ENCODE results near the gene ARHGEF7.
A peak's percentile ranks its signal among the peaks of the same experiment; 100 is the strongest.
"Not testable (repeated sequence)": the region's sequence is repeated elsewhere in the genome, so short reads cannot be mapped to it uniquely, and the experiment has no call there.

The ARHGEF7 gene, protein sequence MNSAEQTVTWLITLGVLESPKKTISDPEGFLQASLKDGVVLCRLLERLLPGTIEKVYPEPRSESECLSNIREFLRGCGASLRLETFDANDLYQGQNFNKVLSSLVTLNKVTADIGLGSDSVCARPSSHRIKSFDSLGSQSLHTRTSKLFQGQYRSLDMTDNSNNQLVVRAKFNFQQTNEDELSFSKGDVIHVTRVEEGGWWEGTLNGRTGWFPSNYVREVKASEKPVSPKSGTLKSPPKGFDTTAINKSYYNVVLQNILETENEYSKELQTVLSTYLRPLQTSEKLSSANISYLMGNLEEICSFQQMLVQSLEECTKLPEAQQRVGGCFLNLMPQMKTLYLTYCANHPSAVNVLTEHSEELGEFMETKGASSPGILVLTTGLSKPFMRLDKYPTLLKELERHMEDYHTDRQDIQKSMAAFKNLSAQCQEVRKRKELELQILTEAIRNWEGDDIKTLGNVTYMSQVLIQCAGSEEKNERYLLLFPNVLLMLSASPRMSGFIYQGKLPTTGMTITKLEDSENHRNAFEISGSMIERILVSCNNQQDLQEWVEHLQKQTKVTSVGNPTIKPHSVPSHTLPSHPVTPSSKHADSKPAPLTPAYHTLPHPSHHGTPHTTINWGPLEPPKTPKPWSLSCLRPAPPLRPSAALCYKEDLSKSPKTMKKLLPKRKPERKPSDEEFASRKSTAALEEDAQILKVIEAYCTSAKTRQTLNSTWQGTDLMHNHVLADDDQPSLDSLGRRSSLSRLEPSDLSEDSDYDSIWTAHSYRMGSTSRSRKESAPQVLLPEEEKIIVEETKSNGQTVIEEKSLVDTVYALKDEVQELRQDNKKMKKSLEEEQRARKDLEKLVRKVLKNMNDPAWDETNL

DNA sequence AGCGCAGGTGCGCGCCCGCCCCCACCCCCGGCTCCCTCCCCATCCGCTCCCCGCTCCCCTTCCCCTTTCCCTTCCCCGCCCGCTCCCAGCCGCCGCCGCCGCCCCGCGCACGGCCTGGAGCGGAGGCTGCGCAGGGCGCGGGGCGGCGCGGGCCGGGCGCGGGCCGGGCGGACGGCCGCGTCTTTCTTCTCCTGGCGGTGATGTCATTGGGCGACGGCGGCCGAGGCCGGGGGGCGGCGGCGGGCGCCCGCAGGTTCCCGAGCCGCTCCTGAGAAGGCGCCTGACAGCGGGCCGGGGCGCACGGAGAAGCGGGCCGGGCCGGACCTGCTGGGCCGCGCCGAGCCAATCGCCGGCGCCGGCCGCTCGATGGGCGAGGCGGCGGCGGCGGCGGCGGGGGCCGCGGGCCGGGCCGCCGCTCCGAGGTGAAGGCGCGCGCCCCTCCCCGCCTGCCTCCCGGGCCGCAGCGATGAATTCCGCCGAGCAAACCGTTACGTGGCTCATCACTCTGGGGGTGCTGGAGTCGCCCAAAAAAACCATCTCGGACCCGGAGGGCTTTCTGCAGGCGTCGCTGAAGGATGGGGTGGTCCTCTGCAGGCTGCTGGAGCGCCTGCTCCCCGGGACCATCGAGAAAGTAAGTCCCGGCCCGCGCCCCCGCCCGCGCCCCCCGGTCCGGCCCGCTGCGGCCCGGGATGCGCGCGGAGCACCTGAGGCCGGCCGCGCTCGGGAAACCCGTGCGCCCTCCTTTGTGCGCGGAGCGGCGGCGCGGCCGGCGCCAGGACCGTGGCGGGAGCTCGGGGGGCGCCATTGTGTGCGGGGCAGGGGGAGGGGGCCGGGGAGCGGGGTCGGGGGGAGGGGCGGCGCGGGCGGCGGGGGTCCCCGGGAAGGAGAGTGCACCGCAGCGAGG lies at the start of gene ARHGEF7:
ARHGEF7 (plus strand) TSS at position 250 of the 904 bp plus-strand sequence; CDS start at position 467, 217 bp downstream.
- Mint-ChIP-seq H3K4me1 (peaks cover 11% of the 10 kb centered on the region), H3K4me3 (peak within 1 kb of the TSS; percentile 75), H3K27ac (no peak within 1 kb of the TSS), H3K9me3 (no peaks in the 10 kb centered on the region), H3K36me3 (no peaks in the 10 kb centered on the region)
- DNase-seq (ENCODE audit: low spot score in 2 of 2) (no peak), ATAC-seq (peak; percentile 57)

DNA sequence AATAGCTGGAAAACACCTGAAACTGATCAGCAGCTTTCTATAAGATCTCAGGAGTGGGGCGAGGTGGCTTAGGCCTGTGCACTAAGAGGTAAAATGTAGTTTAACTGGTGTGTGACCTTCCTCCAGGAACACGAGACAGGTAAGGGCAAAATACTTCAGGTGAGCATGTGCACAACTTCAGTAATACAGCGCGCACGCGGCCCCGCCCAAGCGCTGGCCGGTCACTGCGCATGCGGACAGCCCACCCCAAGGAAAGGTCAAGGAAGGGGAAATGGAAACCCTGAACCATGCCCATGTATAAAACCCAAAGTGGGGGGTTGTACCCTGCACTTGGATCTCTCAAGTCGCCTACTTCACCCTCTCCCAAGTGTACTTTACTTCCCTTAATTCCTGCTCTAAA lies 49.4 kb upstream of the ARHGEF7 start:
- Mint-ChIP-seq H3K4me3 (no peak overlapping the region), H3K36me3 (no peaks in the 10 kb centered on the region), H3K27ac (no peak overlapping the region), H3K9me3 (peaks cover 2% of the 10 kb centered on the region), H3K4me1 (peaks cover 15% of the 10 kb centered on the region)
- ATAC-seq (no peak), DNase-seq (ENCODE audit: low spot score in 2 of 2) (no peak)

DNA sequence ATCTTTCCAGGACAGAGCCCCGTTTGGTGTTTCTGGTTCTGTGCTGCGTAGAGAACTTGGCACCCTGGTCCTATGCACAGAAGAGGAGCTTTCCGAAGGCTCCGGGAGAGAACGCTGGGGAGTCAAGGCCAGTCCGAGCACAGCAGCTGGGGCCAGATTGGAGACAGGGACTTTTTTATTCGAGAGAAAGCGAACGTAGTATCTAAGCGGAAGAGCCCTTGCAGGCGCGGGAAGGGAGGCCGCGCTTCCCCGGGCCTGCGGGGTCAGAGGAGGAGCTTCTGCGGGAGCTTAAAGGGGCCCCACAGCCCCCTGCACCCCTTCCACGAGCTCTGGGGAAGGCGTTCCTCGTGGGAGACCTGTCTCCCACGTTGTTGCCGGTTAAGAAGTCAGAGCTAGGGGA lies 48.6 kb upstream of the ARHGEF7 start:
- DNase-seq (ENCODE audit: low spot score in 2 of 2) (no peak), ATAC-seq (no peak)
- Mint-ChIP-seq H3K27ac (no peak overlapping the region), H3K4me1 (peaks cover 15% of the 10 kb centered on the region), H3K4me3 (peak overlapping the region; percentile 64), H3K36me3 (no peaks in the 10 kb centered on the region), H3K9me3 (peaks cover 8% of the 10 kb centered on the region)

DNA sequence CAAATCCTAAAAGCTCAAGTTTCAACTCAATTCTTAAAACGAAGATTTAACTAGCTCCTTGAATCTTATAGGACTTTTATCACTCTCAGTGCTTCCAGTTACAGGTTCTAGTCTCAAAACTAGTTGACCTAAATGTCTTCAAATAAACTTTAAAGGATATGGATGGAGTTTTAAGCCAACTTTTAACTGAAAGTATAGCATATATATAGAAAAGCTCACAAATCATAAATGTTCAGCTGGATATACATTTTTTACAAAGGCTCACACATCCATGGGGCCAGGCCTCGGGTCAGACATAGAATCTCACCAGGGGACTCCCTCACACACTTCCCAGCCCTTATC lies 47.1 kb upstream of the ARHGEF7 start:
- Mint-ChIP-seq H3K9me3 (peaks cover 13% of the 10 kb centered on the region), H3K27ac (no peak overlapping the region), H3K4me3 (peak overlapping the region; percentile 64), H3K36me3 (no peaks in the 10 kb centered on the region), H3K4me1 (peaks cover 8% of the 10 kb centered on the region)
- DNase-seq (ENCODE audit: low spot score in 2 of 2): no peak
- ATAC-seq: no peak

DNA sequence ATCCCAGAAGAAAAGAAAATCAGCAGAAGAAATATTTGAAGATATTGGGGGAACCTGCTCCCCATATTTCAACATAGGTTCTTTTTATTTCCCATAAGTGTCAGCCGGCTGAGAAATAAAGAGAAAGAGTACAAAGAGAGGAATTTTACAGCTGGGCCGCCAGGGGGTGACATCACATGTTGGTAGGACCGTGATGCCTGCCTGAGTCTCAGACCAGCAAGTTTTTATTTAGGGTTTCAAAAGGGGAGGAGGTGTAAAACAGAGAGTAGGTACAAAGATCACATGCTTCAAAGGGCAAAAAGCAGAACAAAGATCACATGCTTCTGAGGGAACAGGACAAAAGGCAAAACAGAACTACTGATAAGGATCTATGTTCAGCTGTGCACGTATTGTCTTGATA lies 44.0 kb upstream of the ARHGEF7 start:
- not testable (repeated sequence) for H3K27ac Mint-ChIP-seq, ATAC-seq
- H3K9me3 Mint-ChIP-seq: peaks cover 34% of the 10 kb centered on the region

DNA sequence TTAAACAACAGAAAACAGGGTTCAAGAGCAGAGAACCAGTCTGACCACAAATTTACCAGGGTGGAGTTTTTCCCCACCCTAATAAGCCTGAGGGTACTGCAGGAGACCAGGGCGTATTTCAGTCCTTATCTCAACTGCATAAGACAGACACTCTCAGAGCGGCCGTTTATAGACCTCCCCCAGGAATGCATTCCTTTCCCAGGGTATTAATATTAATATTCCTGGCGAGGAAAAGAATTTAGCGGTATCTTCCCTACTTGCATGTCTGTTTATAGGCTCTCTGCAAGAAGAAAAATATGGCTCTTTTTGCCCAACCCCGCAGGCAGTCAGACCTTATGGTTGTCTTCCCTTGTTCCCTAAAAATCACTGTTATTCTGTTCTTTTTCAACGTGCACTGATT lies 43.6 kb upstream of the ARHGEF7 start:
- not testable (repeated sequence) for H3K4me3 Mint-ChIP-seq, ATAC-seq, H3K36me3 Mint-ChIP-seq

More for the DNA sequence above, 44.0 kb upstream of the ARHGEF7 start:
- H3K4me1 Mint-ChIP-seq; DNase-seq (ENCODE audit: low spot score in 2 of 2); H3K4me3 Mint-ChIP-seq; H3K36me3 Mint-ChIP-seq: not testable (repeated sequence)

DNA sequence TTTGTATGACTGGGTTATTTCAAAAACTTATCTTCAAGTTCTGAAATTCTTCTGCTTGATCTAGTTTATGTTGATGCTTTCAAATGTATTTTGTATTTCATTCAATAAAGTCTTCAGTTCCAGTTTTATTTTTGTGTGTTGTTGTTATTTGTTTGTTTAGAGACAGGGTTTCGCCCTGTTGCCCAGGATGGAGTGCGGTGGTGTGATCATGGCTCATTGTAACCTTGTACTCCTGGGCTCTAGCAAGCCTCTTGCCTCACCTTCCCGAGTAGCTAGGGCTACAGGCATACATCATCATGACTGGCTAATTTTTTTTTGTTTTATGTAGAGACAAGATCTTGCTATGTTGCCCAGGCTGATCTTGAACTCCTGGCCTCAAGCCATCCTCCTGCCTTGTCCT lies 40.3 kb upstream of the ARHGEF7 start:
- Mint-ChIP-seq H3K27ac (no peak overlapping the region), H3K36me3 (no peaks in the 10 kb centered on the region), H3K4me3 (no peak overlapping the region), H3K4me1 (no peaks in the 10 kb centered on the region), H3K9me3 (peaks cover 34% of the 10 kb centered on the region)
- DNase-seq (ENCODE audit: low spot score in 2 of 2) (no peak), ATAC-seq (no peak)

More for the DNA sequence above, 43.6 kb upstream of the ARHGEF7 start:
- not testable (repeated sequence) for DNase-seq (ENCODE audit: low spot score in 2 of 2); H3K27ac Mint-ChIP-seq; H3K4me1 Mint-ChIP-seq
- H3K9me3 Mint-ChIP-seq: peaks cover 34% of the 10 kb centered on the region

DNA sequence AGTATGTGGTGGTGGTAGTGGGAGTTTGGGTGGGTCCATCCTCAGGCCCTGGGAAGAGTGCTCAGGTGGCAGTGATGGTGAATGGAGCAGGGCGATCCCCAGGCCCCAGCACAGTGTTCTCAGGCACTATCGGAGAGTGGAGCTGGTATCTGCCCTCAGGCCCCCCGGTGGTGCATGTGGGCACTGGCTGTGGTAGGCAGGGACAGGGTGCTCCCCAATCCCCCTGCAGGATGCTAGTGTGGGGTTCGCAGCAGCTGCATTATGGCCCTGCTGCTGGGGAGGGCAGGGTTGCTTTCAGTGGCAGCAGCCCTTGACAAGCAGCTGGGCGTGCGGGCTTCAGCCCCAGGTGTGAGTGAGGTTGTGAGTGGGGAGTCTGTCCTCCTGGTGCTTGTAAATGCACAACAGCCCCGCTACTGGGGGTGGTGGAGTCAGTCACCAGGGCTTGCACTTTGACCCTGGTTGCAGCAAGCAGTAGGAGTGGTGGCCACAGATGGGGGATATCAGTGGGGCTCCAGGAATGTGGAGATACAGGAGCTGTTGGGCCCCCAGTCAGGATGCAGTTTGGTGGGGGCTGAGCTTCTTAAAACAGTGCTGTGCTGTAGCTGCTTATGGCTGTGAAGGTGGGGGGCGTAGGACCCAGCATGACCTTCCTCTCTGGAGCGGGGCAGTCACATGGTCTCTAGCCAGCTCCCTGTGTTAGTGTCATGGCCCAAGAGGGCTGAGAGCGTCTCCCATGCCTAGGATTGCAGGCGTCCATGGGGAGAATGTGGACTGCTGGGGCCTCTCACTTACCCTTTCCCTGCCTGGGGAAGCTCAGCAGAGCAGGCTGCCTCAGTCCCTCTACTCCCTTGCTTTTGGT lies 38.7 kb upstream of the ARHGEF7 start:
- H3K9me3 Mint-ChIP-seq: peaks cover 26% of the 10 kb centered on the region
- ATAC-seq (no peak), DNase-seq (ENCODE audit: low spot score in 2 of 2) (no peak)
- H3K4me1 Mint-ChIP-seq: no peaks in the 10 kb centered on the region
- no peaks in the 10 kb centered on the region for H3K36me3 Mint-ChIP-seq
- H3K27ac Mint-ChIP-seq: peak overlapping the region; percentile 10
- H3K4me3 Mint-ChIP-seq: no peak overlapping the region

DNA sequence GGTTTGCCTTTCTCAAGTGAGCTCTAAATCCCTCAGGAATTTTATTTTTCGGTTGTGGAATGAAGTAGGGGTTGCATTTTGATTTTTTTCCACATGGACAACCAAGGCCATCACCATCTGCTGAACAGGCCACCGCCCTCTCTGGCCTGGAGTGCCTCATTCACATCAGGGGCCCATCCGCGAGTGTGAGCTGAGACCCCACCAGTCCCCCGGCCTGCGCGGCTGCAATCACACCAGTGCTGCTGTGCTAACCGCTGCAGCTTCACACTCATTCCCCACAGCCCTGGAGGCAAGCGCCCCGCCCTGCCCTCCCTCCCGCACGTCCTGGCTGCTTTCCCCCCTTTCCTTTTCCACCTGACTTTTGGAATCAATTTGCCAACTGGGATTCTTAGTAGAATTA lies 35.7 kb upstream of the ARHGEF7 start:
- H3K4me3 Mint-ChIP-seq: no peak overlapping the region
- no peaks in the 10 kb centered on the region for H3K4me1 Mint-ChIP-seq
- no peaks in the 10 kb centered on the region for H3K36me3 Mint-ChIP-seq
- ATAC-seq (no peak), DNase-seq (ENCODE audit: low spot score in 2 of 2) (no peak)
- H3K27ac Mint-ChIP-seq: no peak overlapping the region
- H3K9me3 Mint-ChIP-seq: peaks cover 14% of the 10 kb centered on the region

DNA sequence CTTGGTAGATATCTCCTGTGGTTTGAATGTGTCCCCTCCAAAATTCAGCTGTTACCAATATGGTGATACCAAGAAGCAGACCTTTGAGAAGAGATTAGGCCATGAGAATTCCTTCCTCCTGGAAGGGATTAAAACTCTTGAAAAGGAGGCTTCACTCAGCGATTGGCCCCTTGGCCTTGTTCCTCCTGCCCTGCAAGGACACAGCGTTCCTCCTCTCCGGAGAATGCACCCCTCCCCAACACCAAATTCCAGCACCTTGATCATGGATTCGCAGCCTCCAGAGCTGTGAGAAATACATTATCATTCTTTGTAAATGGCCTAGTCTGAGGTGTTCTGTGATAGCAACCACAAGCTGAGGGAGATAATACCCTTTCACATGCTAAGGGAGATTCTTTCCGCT lies 34.5 kb upstream of the ARHGEF7 start:
- Mint-ChIP-seq H3K4me1 (no peaks in the 10 kb centered on the region), H3K9me3 (peaks cover 4% of the 10 kb centered on the region), H3K27ac (no peak overlapping the region), H3K4me3 (no peak overlapping the region), H3K36me3 (no peaks in the 10 kb centered on the region)
- no peak for DNase-seq (ENCODE audit: low spot score in 2 of 2)
- no peak for ATAC-seq

DNA sequence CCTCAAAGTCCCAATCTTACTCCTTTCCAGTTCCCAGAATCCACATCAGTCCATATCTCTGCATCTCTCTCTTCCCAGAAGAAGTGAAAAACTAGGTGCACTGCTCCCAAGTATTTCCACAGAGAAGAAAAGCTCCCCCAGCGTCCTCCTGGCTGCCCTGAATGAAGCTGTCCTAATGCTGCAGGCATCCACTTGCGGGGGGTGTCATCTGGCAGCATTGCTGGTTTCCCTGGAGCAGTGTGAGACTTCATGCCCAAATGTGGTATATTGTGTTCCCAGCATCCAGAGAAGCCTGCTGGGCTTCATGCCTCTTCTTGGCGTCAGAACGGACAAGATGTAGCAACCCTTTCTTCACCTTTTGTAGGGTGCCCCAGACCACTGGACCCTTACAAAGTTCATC lies 32.9 kb upstream of the ARHGEF7 start:
- H3K36me3 Mint-ChIP-seq: no peaks in the 10 kb centered on the region
- DNase-seq (ENCODE audit: low spot score in 2 of 2) (no peak), ATAC-seq (no peak)
- no peaks in the 10 kb centered on the region for H3K4me1 Mint-ChIP-seq
- H3K9me3 Mint-ChIP-seq: no peaks in the 10 kb centered on the region
- no peak overlapping the region for H3K27ac Mint-ChIP-seq
- H3K4me3 Mint-ChIP-seq: no peak overlapping the region

DNA sequence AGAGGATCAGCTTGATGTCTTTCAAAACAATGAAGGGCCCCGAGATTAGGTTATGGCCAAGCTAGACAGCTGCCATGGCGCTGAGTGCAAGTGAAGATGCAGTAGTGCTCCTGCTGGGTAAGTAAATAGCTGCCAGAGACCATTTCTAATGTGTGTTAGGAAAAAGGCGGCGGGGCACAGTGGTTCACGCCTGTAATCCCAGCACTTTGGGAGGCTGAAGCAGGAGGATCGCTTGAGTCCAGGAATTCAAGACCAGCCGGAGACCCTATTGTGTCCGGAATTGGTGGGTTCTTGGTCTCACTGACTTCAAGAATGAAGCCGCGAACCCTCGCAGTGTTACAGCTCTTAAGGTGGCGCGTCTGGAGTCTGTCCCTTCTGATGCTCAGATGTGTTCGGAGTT lies 32.3 kb upstream of the ARHGEF7 start:
- ATAC-seq; H3K36me3 Mint-ChIP-seq; DNase-seq (ENCODE audit: low spot score in 2 of 2); H3K9me3 Mint-ChIP-seq; H3K27ac Mint-ChIP-seq; H3K4me1 Mint-ChIP-seq; H3K4me3 Mint-ChIP-seq: not testable (repeated sequence)

DNA sequence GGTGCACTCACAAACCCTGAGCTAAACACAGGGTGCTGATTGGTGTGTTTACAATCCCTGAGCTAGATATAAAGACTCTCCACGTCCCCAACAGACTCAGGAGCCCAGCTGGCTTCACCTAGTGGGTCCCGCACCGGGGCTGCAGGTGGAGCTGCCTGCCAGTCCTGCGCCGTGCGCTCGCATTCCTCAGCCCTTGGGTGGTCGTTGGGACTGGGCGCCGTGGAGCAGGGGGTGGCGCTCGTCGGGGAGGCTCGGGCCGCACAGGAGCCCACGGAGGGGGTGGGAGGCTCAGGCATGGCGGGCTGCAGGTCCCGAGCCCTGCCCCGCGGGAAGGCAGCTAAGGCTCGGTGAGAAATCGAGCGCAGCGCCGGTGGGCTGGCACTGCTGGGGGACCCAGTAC lies 31.4 kb upstream of the ARHGEF7 start:
- not testable (repeated sequence) for H3K9me3 Mint-ChIP-seq, H3K4me1 Mint-ChIP-seq

DNA sequence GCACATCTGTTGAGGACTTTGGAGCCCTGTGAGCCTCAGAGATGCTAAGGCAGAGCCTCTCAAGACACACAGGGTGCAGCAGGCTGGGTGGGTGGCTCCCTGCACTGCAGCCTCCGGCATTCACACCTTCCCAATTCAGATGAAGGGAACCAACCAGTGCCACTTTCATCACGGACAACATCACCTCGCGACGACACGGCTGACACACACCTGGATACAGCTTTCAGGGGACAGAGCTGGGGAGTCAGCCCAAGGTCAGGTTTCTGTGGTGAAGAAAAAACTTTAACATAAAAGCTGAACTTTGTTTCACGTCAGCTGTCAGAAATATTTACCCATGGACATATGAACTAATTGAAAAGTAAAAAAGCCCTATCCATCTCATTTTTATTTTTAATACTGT lies 24.9 kb upstream of the ARHGEF7 start:
- no peak for DNase-seq (ENCODE audit: low spot score in 2 of 2)
- no peak for ATAC-seq
- Mint-ChIP-seq H3K36me3 (no peaks in the 10 kb centered on the region), H3K4me1 (no peaks in the 10 kb centered on the region), H3K9me3 (no peaks in the 10 kb centered on the region), H3K4me3 (no peak overlapping the region), H3K27ac (no peak overlapping the region)

More for the DNA sequence above, 31.4 kb upstream of the ARHGEF7 start:
- not testable (repeated sequence) for H3K4me3 Mint-ChIP-seq; H3K27ac Mint-ChIP-seq; ATAC-seq; H3K36me3 Mint-ChIP-seq; DNase-seq (ENCODE audit: low spot score in 2 of 2)
